22Rv1 (cell line): Measurements from ENCODE around the gene SPIN1.

ENCODE experiments used
- CTCF ChIP-seq: fragments of 450-650 bp; IDR thresholded peaks from 2 replicates; pipeline ENCODE4 v1.5.1; 2017; ENCODE audit warnings: mild to moderate bottlenecking
- ZFX ChIP-seq: fragments of 450-650 bp; IDR thresholded peaks from 2 replicates; pipeline ENCODE4 v1.6.1; 2017; ENCODE audit warnings: antibody characterized with exemption, borderline replicate concordance

GRCh38 chr9:88438811-88439210 lies 50.6 kb downstream of the SPIN1 start:
- TF ChIP-seq CTCF = no peak
- TF ChIP-seq ZFX = no peak
